ENCODE results near the gene NUDT19.
A peak's percentile ranks its signal among the peaks of the same experiment; 100 is the strongest.
"Not testable (repeated sequence)": the region's sequence is repeated elsewhere in the genome, so short reads cannot be mapped to it uniquely, and the experiment has no call there.

NUDT19 gene

DNA sequence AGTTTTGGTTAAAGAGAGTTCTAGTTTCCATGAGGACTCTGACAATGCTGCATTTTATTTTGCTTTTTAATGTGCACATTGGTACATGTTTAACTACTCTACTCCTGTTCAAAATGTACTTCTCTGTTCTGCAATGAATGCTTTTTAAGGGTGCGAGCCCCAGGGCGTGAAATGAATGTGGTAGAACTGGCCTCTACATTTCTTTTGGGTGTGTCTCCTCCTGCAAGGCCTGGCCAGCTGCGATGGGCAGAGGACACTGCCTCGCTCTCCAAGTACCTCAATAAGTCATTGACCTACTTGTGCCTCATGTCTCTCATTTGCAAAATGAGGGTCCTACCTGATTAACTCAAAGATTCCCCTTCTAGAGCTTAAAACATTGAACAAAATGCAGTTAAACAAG lies 9.3 kb upstream of the NUDT19 start:
- no peak overlapping the region for H3K4me3 ChIP-seq (ENCODE audit: low read depth, low read length)
- TF ChIP-seq, protein P1, sequence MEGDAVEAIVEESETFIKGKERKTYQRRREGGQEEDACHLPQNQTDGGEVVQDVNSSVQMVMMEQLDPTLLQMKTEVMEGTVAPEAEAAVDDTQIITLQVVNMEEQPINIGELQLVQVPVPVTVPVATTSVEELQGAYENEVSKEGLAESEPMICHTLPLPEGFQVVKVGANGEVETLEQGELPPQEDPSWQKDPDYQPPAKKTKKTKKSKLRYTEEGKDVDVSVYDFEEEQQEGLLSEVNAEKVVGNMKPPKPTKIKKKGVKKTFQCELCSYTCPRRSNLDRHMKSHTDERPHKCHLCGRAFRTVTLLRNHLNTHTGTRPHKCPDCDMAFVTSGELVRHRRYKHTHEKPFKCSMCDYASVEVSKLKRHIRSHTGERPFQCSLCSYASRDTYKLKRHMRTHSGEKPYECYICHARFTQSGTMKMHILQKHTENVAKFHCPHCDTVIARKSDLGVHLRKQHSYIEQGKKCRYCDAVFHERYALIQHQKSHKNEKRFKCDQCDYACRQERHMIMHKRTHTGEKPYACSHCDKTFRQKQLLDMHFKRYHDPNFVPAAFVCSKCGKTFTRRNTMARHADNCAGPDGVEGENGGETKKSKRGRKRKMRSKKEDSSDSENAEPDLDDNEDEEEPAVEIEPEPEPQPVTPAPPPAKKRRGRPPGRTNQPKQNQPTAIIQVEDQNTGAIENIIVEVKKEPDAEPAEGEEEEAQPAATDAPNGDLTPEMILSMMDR (IDR thresholded peaks at IDR 0.05; ENCODE audit: insufficient read depth, low read depth, low read length, missing control alignments), result no peak
- DNase-seq (ENCODE audit: low read depth), result no peak

- DNase-seq (ENCODE audit: low read depth), result no peak
- H3K4me3 ChIP-seq (ENCODE audit: low read depth, low read length), result no peak overlapping the region
- TF ChIP-seq, protein P1 (IDR thresholded peaks at IDR 0.05; ENCODE audit: insufficient read depth, low read depth, low read length, missing control alignments), result no peak
Observed at GRCh38 chr19:32686847-32687475, 4.7 kb upstream of the NUDT19 start.

- DNase-seq (ENCODE audit: low read depth), result no peak
- TF ChIP-seq, protein P1 (IDR thresholded peaks at IDR 0.05; ENCODE audit: insufficient read depth, low read depth, low read length, missing control alignments), result no peak
Observed at GRCh38 chr19:32687681-32688080, 3.9 kb upstream of the NUDT19 start.

GRCh38 chr19:32688311-32688710 lies 3.3 kb upstream of the NUDT19 start:
- no peak for DNase-seq (ENCODE audit: low read depth)
- H3K4me3 ChIP-seq (ENCODE audit: low read depth, low read length), result no peak overlapping the region
- TF ChIP-seq, protein P1 (IDR thresholded peaks at IDR 0.05; ENCODE audit: insufficient read depth, low read depth, low read length, missing control alignments), result no peak

More at GRCh38 chr19:32687681-32688080, 3.9 kb upstream of the NUDT19 start:
- no peak overlapping the region for H3K4me3 ChIP-seq (ENCODE audit: low read depth, low read length)

- peak overlapping the region; percentile 97 for H3K4me3 ChIP-seq (ENCODE audit: low read depth, low read length)
- TF ChIP-seq, protein P1 (IDR thresholded peaks at IDR 0.05; ENCODE audit: insufficient read depth, low read depth, low read length, missing control alignments), result no peak
- peak; percentile 92 for DNase-seq (ENCODE audit: low read depth)
Observed at GRCh38 chr19:32691952-32692726, 518 bp downstream of the NUDT19 start.

DNA sequence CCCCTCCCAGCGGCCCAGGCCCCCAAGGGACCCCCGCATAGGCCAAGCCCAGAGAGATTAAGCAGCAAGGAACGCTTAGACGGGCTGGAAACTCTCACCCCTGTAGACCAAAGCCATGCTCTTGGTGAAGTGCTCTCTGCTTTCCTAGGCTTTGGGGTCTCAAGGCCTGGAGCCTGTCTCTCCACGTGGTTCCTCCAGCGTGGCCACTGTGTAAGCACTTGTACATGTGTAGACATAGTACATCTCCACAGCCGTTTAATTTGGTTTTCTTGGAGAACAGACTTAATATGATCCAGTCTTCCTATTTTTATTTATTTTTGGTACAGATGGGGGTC lies 1.1 kb downstream of the NUDT19 start:
- TF ChIP-seq, protein P1 (IDR thresholded peaks at IDR 0.05; ENCODE audit: insufficient read depth, low read depth, low read length, missing control alignments), result no peak
- DNase-seq (ENCODE audit: low read depth), result peak; percentile 37
- H3K4me3 ChIP-seq (ENCODE audit: low read depth, low read length), result peak overlapping the region; percentile 97

DNA sequence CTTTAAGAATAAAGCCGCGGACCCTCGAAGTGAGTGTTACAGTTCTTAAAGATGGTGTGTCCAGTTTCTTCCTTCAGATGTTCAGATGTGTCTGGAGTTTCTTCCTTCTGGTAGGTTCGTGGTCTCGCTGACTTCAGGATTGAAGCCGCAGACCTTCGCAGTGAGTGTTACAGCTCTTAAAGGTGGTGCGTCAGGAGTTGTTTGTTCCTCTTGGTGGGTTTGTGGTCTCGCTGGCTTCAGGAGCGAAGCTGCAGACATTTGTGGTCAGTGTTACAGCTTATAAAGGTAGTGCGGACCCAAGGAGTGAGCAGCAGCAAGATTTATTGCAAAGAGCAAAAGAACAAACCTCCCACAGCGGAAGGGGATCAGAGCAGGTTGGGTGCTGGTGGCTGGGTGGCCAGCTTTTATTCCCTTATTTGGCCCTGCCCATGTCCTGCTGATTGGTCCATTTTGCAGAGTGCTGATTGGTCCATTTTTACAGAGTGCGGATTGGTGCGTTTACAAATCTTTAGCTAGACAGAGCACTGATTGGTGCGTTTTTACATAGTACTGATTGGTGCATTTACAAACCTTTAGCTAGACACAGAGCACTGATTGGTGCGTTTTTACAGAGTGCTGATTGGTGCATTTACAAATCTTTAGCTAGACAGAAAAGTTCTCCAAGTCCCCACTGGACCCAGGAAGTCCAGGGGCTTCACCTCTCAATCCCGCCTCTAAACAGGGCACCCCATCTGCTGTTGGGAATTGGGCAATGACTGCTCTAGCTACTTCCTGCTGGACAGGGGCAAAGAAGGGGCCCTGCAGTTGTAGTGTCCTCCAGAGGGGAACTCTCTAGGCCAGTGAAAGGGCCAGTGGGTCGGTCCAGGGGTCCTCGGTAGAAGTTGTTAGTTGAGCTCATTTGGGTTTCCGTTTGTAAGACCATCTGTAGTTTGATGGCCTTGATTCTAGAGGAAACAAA lies 1.8 kb downstream of the NUDT19 start:
- peak overlapping the region; percentile 97 for H3K4me3 ChIP-seq (ENCODE audit: low read depth, low read length)
- DNase-seq (ENCODE audit: low read depth), result peak; percentile 55

DNA sequence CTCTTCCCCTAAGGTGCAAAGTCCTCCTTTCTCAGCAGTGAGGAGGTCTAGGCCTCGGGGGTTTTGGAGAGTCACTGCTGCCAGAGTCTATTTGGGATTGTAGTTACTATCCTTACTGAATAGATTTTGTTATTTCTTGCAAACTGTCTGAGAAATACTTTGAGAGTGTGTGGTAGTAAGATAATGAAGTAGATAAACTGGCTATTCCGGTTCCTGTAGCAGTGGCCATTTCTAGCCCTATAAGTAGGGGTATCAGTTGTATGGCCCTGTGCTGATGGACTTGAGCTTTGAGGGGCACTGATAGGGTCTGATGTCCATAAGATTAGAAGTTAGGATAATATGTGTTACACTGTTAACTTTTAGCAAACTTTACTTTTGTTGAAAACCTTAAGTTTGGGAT lies 2.7 kb downstream of the NUDT19 start:
- not testable (repeated sequence) for H3K4me3 ChIP-seq (ENCODE audit: low read depth, low read length); DNase-seq (ENCODE audit: low read depth)

DNA sequence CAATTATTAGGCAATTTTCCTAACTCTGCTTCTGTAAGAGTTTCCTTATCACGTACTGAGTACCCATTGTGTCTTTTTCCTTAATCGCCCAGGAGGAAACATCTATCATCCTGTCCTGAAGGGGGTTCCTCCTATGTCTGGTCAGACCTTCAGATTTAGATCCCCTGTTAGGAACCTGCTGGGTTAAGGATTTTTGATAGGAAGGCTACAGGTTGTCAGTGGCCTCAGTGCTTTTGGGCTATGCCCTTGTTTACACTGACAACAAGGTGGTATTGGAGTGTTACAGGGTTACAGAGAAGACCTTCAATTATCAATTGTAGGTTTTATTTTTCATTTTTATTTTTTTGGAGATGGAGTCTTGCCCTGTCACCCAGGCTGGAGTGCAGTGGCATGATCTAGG lies 3.2 kb downstream of the NUDT19 start:
- H3K4me3 ChIP-seq (ENCODE audit: low read depth, low read length); DNase-seq (ENCODE audit: low read depth): not testable (repeated sequence)

DNA sequence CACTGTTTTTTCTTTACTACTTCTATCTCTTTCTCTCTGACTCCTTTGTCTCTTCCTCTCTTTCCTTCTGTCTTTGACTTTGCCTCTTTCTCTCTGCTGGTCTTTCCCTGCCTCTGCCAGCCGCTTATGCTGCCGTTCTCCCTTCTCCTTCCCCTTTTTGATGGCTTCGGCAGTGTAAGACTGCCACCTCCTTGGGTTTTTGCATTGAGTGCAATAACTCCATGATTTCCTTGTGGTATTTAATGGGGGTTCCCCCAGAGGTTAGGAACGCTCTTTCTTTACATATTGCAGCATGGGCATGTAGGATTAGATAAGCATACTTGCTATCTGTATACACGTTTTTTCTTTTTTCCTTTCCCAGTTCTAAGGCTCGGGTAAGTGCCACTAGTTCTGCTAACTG lies 3.9 kb downstream of the NUDT19 start:
- DNase-seq (ENCODE audit: low read depth); H3K4me3 ChIP-seq (ENCODE audit: low read depth, low read length): not testable (repeated sequence)
